NCI-H2196 treated with DMSO at 0.1 percent for 48 hours (cell line): ENCODE results near the gene SERPINB5.

Source experiments
- DNase-seq: peaks from one replicate; lab custom pipeline; 2025; ENCODE audit not compliant: unreplicated experiment; lab: John Stamatoyannopoulos, UW

Gene SERPINB5

GRCh38 chr18:63523660-63524059, 46.9 kb downstream of the SERPINB5 start:
- no peak for DNase-seq

DNA sequence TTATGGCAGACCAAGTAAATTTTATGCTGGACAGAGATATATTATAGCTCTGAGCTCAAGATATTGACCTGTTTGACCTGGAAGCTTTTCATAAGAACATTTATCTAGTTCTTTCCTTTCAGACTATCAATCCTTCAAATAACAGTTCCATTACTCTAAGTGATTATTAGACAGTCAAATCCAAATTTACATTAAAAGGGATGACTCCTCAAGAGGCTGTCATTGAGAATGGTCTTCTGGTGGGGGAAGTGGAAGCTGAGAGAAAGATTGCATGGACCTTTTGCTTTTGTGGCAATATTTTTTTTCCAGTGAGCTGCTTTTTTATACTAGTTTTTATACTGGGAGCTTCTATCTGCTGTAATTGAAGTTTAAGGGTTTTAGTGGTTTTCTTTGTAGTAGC, 50.5 kb downstream of the SERPINB5 start:
- no peak for DNase-seq

GRCh38 chr18:63528863-63529492, 52.2 kb downstream of the SERPINB5 start:
- no peak for DNase-seq

DNA sequence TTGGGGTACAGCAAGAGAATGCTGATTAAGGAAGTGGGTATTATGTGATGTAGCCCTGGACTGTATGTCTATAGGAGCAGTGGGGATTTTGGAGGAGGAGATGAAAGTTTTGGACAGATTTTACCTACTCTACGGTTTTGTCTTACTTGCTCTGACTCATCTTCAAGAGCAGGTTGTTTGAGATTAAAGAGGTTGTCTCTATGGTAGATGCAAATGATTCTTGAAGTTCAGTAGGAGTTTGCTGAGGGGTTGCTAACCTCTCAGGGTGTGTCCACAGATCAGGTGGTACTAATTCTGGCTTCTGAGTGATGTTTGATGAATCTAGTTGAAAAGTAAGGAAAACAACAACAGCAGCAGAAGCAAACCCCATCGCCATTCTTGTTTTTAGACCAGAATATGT, 55.7 kb downstream of the SERPINB5 start:
- no peak for DNase-seq

- no peak for DNase-seq
Observed at GRCh38 chr18:63534615-63535014, 57.9 kb downstream of the SERPINB5 start.

DNA sequence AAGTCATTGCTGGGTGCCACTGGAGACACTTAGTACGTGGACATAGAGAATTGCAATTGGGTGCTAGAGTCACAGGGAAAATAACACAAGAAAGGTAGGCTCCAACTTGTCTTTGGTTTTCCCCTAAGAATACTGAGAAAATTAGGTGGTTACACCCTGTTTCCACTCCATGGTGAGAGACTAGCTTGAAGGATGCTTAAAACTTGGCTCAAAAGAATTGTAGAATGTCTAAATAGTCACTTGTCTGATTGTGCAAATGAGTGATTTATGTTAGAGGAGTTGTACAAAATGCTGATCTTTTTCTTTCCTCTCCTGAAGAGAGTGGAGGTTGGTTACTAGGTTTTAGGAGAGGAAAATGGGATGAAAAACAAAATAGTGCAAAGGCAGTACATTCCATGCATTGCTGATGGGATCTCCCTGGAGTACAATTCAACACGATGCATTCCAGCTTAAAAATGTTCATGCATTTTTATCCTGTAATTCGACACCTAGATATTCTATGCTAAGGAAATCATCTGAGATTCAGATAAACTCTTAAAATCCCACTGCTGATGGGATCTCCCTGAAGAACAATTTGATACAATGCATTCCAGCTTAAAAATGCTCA, 63.2 kb downstream of the SERPINB5 start:
- DNase-seq = no peak

- no peak for DNase-seq
Observed at GRCh38 chr18:63542069-63542468, 65.3 kb downstream of the SERPINB5 start, which contains the start of gene SERPINB12. Gene SERPINB12 (plus strand): TSS chr18:63542369. CDS start chr18:63556160, 13,791 bp downstream.

DNA sequence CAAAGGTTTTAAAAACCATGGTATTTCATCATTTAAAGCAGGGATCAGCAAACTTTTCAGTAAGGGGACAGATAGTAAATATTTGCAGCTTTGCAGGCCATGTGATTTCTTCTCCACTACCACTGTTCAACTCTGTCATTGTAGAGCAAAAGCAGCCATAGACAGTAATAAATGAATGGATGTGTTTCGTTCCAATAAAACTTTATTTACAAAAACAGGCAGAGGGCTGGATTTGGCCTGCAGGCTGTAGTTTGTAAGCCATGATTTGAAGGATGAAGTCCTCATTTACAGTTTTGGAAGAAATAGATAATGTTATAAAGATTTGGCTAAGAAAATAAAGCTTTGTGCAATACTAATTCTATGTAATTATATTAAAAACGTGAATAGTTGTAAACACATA, 67.3 kb downstream of the SERPINB5 start:
- no peak for DNase-seq

DNA sequence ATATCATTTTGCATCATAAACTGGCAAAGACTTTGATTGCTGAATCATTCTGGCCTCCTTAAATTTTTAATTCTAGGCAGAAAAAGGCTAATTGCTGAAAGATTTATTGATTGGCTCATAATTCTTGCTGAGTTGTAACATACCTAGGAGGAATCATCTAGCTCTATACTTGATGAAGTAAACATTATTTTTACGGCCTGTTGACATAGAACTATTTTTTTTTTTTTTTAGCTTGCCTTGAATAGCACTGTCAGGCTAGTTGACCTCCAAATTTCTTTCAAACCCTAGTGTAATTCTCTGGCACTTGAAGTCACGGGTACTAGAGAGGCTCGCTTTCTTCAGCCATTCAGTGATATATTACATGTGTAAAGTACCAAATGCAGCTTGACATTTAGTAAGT, 68.2 kb downstream of the SERPINB5 start:
- DNase-seq = no peak

GRCh38 chr18:63550068-63550467, 73.3 kb downstream of the SERPINB5 start:
- no peak for DNase-seq

GRCh38 chr18:63551769-63552168, 75.0 kb downstream of the SERPINB5 start:
- DNase-seq = no peak

DNA sequence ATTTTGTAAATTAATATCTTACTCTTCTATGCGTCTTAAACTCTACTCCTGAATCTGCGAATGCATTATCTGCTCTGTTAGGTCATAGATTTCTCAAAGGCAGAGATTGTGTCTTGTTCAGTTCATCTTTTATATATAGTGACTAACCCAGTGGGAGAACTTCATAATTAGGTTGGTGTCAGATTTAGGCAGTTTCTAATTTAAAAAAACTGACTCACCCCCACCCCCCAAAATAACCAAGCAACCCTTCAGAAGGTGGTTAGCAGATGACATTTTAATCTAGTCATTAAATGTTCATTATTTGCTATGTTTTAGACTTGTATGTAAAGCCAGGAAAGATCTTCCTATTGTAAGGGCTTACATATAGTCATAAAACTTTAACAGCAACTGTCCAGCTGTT, 75.8 kb downstream of the SERPINB5 start:
- no peak for DNase-seq

DNA sequence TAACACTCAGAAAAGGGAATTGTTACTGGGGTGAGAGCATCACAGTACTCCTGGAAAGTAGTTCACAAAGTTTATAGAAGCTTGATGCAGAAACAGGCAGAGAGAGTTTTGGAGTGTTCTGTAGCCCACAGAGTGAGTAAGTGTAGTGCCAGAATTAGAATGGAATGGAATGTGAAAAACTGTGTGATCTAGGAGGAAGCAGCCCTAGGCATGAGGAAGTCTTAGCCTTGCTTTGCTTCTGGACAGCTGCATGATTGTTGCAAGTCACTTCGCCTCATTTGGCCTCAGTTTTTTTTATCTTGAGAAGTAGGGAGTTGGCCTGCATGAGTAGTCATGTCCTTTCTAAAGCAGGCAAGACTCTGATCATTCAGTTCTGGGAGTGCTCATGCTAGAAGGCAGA, 76.3 kb downstream of the SERPINB5 start:
- DNase-seq = no peak
